ENCODE results near the gene TBC1D32.

DNA sequence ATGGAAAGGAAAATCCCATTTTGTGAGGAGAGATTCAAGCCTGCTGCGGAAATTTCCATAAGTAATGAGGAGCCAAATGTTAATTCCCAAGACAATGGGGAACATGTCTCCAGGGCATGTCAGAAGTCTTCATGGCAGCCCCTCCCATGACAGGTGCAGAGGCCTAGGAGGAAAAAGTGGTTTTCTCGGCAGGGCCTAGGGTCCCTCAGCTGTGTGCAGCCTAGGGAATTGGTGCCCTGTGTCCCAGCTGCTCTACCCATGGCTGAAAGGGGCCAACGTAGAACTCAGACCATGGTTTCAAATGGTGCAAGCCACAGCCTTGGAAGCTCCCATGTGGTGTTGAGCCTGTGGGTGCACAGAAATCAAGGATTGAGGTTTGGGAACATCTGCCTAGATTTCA is 269.9 kb downstream of the TBC1D32 start:
- TF ChIP-seq, protein P1, sequence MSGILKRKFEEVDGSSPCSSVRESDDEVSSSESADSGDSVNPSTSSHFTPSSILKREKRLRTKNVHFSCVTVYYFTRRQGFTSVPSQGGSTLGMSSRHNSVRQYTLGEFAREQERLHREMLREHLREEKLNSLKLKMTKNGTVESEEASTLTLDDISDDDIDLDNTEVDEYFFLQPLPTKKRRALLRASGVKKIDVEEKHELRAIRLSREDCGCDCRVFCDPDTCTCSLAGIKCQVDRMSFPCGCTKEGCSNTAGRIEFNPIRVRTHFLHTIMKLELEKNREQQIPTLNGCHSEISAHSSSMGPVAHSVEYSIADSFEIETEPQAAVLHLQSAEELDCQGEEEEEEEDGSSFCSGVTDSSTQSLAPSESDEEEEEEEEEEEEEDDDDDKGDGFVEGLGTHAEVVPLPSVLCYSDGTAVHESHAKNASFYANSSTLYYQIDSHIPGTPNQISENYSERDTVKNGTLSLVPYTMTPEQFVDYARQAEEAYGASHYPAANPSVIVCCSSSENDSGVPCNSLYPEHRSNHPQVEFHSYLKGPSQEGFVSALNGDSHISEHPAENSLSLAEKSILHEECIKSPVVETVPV (CRISPR knock-in tag; IDR thresholded peaks at IDR 0.05), result no peak
- TF ChIP-seq, protein P2, sequence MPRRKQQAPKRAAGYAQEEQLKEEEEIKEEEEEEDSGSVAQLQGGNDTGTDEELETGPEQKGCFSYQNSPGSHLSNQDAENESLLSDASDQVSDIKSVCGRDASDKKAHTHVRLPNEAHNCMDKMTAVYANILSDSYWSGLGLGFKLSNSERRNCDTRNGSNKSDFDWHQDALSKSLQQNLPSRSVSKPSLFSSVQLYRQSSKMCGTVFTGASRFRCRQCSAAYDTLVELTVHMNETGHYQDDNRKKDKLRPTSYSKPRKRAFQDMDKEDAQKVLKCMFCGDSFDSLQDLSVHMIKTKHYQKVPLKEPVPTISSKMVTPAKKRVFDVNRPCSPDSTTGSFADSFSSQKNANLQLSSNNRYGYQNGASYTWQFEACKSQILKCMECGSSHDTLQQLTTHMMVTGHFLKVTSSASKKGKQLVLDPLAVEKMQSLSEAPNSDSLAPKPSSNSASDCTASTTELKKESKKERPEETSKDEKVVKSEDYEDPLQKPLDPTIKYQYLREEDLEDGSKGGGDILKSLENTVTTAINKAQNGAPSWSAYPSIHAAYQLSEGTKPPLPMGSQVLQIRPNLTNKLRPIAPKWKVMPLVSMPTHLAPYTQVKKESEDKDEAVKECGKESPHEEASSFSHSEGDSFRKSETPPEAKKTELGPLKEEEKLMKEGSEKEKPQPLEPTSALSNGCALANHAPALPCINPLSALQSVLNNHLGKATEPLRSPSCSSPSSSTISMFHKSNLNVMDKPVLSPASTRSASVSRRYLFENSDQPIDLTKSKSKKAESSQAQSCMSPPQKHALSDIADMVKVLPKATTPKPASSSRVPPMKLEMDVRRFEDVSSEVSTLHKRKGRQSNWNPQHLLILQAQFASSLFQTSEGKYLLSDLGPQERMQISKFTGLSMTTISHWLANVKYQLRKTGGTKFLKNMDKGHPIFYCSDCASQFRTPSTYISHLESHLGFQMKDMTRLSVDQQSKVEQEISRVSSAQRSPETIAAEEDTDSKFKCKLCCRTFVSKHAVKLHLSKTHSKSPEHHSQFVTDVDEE (CRISPR knock-in tag; IDR thresholded peaks at IDR 0.05), result no peak
- TF ChIP-seq, protein P3, sequence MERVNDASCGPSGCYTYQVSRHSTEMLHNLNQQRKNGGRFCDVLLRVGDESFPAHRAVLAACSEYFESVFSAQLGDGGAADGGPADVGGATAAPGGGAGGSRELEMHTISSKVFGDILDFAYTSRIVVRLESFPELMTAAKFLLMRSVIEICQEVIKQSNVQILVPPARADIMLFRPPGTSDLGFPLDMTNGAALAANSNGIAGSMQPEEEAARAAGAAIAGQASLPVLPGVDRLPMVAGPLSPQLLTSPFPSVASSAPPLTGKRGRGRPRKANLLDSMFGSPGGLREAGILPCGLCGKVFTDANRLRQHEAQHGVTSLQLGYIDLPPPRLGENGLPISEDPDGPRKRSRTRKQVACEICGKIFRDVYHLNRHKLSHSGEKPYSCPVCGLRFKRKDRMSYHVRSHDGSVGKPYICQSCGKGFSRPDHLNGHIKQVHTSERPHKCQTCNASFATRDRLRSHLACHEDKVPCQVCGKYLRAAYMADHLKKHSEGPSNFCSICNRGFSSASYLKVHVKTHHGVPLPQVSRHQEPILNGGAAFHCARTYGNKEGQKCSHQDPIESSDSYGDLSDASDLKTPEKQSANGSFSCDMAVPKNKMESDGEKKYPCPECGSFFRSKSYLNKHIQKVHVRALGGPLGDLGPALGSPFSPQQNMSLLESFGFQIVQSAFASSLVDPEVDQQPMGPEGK (CRISPR knock-in tag; IDR thresholded peaks at IDR 0.05; ENCODE audit: borderline replicate concordance), result no peak
- TF ChIP-seq, protein P4, sequence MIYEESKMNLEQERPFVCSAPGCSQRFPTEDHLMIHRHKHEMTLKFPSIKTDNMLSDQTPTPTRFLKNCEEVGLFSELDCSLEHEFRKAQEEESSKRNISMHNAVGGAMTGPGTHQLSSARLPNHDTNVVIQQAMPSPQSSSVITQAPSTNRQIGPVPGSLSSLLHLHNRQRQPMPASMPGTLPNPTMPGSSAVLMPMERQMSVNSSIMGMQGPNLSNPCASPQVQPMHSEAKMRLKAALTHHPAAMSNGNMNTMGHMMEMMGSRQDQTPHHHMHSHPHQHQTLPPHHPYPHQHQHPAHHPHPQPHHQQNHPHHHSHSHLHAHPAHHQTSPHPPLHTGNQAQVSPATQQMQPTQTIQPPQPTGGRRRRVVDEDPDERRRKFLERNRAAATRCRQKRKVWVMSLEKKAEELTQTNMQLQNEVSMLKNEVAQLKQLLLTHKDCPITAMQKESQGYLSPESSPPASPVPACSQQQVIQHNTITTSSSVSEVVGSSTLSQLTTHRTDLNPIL (CRISPR knock-in tag; IDR thresholded peaks at IDR 0.05; ENCODE audit: low read depth), result no peak
- TF ChIP-seq ZFP30 (CRISPR knock-in tag; IDR thresholded peaks at IDR 0.05) (no peak), ZFP3 (CRISPR knock-in tag; IDR thresholded peaks at IDR 0.05) (no peak), CSDC2 (CRISPR knock-in tag; IDR thresholded peaks at IDR 0.05) (no peak), SNAI2 (CRISPR knock-in tag; IDR thresholded peaks at IDR 0.05) (no peak), GLIS3 (CRISPR knock-in tag; IDR thresholded peaks at IDR 0.05) (no peak), ZNF565 (CRISPR knock-in tag; conservative IDR thresholded peaks at IDR 0.05; ENCODE audit: low read depth) (no peak)
